HG03103 (cell line): ENCODE measurements around the gene YKT6.

Source experiments
- ATAC-seq: cut with Tn5 transposase; IDR thresholded peaks from one replicate; pipeline ENCODE4 v1.9.1; 2021; ENCODE audit warnings: low read depth; ENCODE audit not compliant: unreplicated experiment

The YKT6 gene

GRCh38 chr7:44249639-44250234, 49.0 kb downstream of the YKT6 start:
- no peak for ATAC-seq

- ATAC-seq = no peak
Measured at GRCh38 chr7:44251269-44251668, 50.5 kb downstream of the YKT6 start.

GRCh38 chr7:44251881-44252280, 51.1 kb downstream of the YKT6 start:
- no peak for ATAC-seq

DNA sequence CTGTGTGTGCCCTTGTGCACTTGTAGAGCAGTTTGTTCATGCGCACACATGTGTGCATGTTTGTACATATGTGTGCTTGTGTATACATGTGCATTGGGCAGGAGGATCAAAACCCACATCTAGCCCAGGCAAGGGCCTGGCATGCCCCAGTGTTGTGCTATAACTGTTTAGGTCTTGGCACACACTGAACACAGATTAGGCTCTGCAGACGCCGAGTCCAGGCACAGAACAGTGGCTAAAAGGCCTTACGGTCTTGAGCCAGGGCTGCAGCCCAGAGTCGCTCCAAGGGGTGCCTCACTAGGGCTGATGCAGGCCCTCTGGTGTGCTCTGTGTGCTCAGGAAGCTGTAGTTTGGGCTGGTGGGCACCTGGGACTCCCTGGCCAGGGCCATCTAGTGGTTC, 55.7 kb downstream of the YKT6 start:
- ATAC-seq = no peak

DNA sequence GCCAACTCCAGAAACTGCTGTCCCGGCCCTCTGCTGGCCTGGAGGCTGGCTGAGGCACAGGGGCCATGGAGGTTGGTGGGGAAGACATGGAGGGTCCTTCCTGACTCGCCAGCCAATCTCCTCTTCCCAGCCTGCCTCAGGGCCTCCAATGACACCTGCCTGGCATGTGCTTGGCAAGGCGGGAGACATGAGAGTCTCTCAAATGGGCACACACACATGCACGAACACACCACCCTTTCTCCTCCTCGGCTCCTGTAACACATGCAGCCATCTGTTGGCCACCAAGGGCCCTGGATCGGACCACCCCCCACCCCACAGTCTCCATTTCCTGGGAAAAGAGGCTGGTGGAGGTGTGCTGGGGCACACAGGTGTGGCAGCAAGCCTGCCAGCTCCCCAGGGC, 56.4 kb downstream of the YKT6 start:
- ATAC-seq = no peak

- ATAC-seq = peak; percentile 88
Measured at GRCh38 chr7:44257618-44258422, 57.0 kb downstream of the YKT6 start.

- no peak for ATAC-seq
Measured at GRCh38 chr7:44258423-44258760, 57.6 kb downstream of the YKT6 start.

- no peak for ATAC-seq
Measured at GRCh38 chr7:44258865-44259546, 58.2 kb downstream of the YKT6 start.

DNA sequence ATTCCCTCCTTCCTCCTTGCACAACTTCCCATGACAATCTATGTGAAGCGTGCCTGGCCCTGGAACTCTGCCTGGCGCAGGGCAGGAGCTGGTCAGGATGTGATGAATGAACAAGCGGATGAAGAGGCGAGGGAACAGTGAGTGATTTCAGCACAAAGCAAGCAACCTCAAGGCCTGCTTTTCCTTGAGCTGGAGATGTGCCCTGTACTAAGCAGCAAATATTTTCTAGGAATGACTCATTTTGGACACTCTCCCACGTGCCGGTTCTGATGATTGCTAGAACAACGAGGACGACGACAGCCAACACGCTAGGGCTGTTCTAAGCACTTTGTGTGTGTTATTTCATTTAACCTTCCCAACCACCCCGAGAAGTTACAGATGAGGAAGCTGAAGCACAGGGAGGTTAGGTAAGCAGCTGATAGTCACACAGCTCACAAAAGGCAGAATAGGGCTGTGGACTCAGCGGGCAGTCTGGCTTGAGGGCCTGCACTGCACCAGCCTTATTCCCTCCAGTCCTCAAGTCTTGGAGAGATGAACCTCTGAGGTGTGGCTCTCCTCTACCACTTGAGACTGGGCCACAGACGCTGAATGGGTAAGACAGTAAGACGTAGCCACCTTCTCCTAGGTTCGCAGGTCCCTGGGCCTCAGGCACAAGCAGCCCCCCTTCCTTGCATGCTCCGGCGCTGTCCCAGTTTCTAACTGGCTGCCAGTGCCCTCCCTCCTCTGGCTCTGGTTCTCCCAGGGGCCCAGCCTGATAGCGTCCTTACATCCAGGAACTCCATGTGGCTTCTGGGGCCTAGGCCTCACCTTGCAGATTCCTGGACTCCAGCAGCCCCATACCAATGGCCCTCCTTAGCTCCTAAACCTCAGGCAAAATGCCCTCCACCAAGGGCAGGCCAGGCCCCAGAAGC, 59.0 kb downstream of the YKT6 start:
- ATAC-seq = no peak

- ATAC-seq = no peak
Measured at GRCh38 chr7:44261240-44261639, 60.5 kb downstream of the YKT6 start.

- no peak for ATAC-seq
Measured at GRCh38 chr7:44262031-44262430, 61.3 kb downstream of the YKT6 start.

GRCh38 chr7:44263326-44264082, 62.7 kb downstream of the YKT6 start:
- ATAC-seq = no peak
